ENCODE data around the gene CCL25. TPM values are rescaled to one million over a fixed set of nuclear protein-coding genes. Genes with fewer than 3 reads are reported as not detected.
A peak's percentile ranks its signal among the peaks of the same experiment; 100 is the strongest.

The CCL25 gene
- total and polyA plus RNA-seq, 2 experiments from 2014 or later: 0.52 to 0.73 TPM

- Histone ChIP-seq H3K4me3 (no peak overlapping the region), H3K79me2 (replicated peaks; ENCODE audit: insufficient read depth) (no peaks in the 10 kb centered on the region), H3K36me3 (ENCODE audit: insufficient read depth) (peaks cover 12% of the 10 kb centered on the region; the same call in 1 of the 2 replicates), H3K27me3 (ENCODE audit: insufficient read depth) (no peaks in the 10 kb centered on the region), H3K4me1 (ENCODE audit: insufficient read depth) (no peaks in the 10 kb centered on the region), H3K4me2 (no peak overlapping the region), H4K20me1 (replicated peaks; ENCODE audit: insufficient read depth) (no peaks in the 10 kb centered on the region), H3K9me2 (ENCODE audit: insufficient read depth) (0 out of 2 replicates have a peak, but pooled peaks cover 5% of the 10 kb centered on the region), H3K27ac (ENCODE audit: low read depth) (no peak overlapping the region), H3F3A (replicated peaks; ENCODE audit: low read depth) (0 out of 2 replicates have a peak, but pooled peaks cover 2% of the 10 kb centered on the region), H2AFZ (no peak overlapping the region)
- H3K27me3 Mint-ChIP-seq (ENCODE audit: insufficient read depth, low read depth, poor library complexity): peaks cover 5% of the 10 kb centered on the region
- H3K36me3 Mint-ChIP-seq (ENCODE audit: low read depth): peaks cover 48% of the 10 kb centered on the region
- TF ChIP-seq ZNF331 (CRISPR knock-in tag; IDR thresholded peaks at IDR 0.05; ENCODE audit: low read depth) (no peak), ZNF462 (CRISPR knock-in tag; IDR thresholded peaks at IDR 0.05) (no peak), POLR2AphosphoS5 (IDR thresholded peaks at IDR 0.05; ENCODE audit: low read depth) (no peak), JUNB (IDR thresholded peaks at IDR 0.05; ENCODE audit: unreplicated experiment) (no peak), EZH2 (IDR thresholded peaks at IDR 0.05; ENCODE audit: low read depth, unreplicated experiment) (no peak), CREB1 (CRISPR knock-in tag; IDR thresholded peaks at IDR 0.05; ENCODE audit: low read depth) (no peak)
- no peak for DNase-seq (ENCODE audit: low spot score)
- no peak overlapping the region for H3K4me3 Mint-ChIP-seq
- ATAC-seq: no peak
- peak overlapping the region; percentile 56; the same call in 1 of the 2 replicates for H3K27ac Mint-ChIP-seq
- H3K4me1 Mint-ChIP-seq: peaks cover 4% of the 10 kb centered on the region
- no peaks in the 10 kb centered on the region for H3K9me3 Mint-ChIP-seq
Observed at GRCh38 chr19:8108560-8109445, 56.2 kb downstream of the CCL25 start.
